H1 (cell line): Measurements from ENCODE around the gene CHSY1. TPM values are rescaled to one million over a fixed set of nuclear protein-coding genes. Genes with fewer than 3 reads are reported as not detected.

ENCODE experiments used
- CHD1 ChIP-seq: IDR thresholded peaks from 2 replicates; pipeline ENCODE4 v1.6.1; 2012; ENCODE audit warnings: low read depth, low read length, improper control_type of control experiment
- EGR1 ChIP-seq: IDR thresholded peaks from 2 replicates; pipeline ENCODE4 v1.6.1; 2011; ENCODE audit warnings: low read depth, low read length, borderline replicate concordance
- GABPA ChIP-seq: IDR thresholded peaks from 2 replicates; pipeline ENCODE4 v1.6.1; 2011; ENCODE audit warnings: mild to moderate bottlenecking, low read length, moderate library complexity, borderline replicate concordance; ENCODE audit not compliant: insufficient read depth
- JUN ChIP-seq: IDR thresholded peaks from 2 replicates; pipeline ENCODE4 v1.6.1; 2011; ENCODE audit warnings: low read depth, mild to moderate bottlenecking, improper control_type of control experiment, low read length
- PHF8 ChIP-seq: fragments of 200-600 bp; sonication (generic); conservative IDR thresholded peaks from 2 replicates; pipeline ENCODE4 v1.7.1; 2012; ENCODE audit warnings: low read depth, mild to moderate bottlenecking, inconsistent platforms, low read length, moderate library complexity
- POLR2A ChIP-seq, 2 experiments: IDR thresholded peaks; 1 replicate in 1 of 2; 2 replicates in 1 of 2; pipeline ENCODE4 v1.6.1; 2011; ENCODE audit warnings: low read depth in 2 of 2, low read length in 2 of 2, mild to moderate bottlenecking in 2 of 2; ENCODE audit errors: control extremely low read depth in 1 of 2
- POU5F1 ChIP-seq: IDR thresholded peaks from 2 replicates; pipeline ENCODE4 v1.6.1; 2011; ENCODE audit warnings: low read depth, mild to moderate bottlenecking, low read length, moderate library complexity
- RBBP5 ChIP-seq: IDR thresholded peaks from 2 replicates; pipeline ENCODE4 v1.7.1; 2012; ENCODE audit warnings: low read depth, mild to moderate bottlenecking, inconsistent platforms, low read length, moderate library complexity, borderline replicate concordance
- SAP30 ChIP-seq: fragments of 300-600 bp; sonication (generic); IDR thresholded peaks from 2 replicates; pipeline ENCODE4 v1.7.1; 2012; ENCODE audit warnings: low read length, moderate library complexity, mild to moderate bottlenecking, inconsistent platforms; ENCODE audit not compliant: insufficient read depth, insufficient replicate concordance
- SIX5 ChIP-seq: IDR thresholded peaks from 2 replicates; pipeline ENCODE4 v1.6.1; 2011; ENCODE audit warnings: mild to moderate bottlenecking, low read depth, low read length
- TAF1 ChIP-seq: IDR thresholded peaks from 2 replicates; pipeline ENCODE4 v1.6.1; 2011; ENCODE audit warnings: mild to moderate bottlenecking, low read depth, low read length
- ZNF274 ChIP-seq: IDR thresholded peaks from 2 replicates; pipeline ENCODE4 v1.7.0; 2012; ENCODE audit warnings: low read length, borderline replicate concordance; ENCODE audit errors: extremely low read depth
- polyA plus RNA-seq, 7 experiments: library from polyadenylated mRNA; depleted of rRNA in 3 of 7; stranded (reverse) in 5 of 7; unstranded in 2 of 7; fragments of >200 nt in 5 of 7; fragments of 200-250 nt in 2 of 7; gene quantifications; 1 replicate in 5 of 7; 2 replicates in 1 of 7; 4 replicates in 1 of 7; pipeline versions ENCODE4 v1.2.1 to v1.2.3, GENCODE V29; 2011 to 2013; ENCODE audit warnings: missing spikeins in 2 of 7, mixed read lengths in 2 of 7
- total RNA-seq: library from RNA; stranded (reverse); fragmentation: NEBNext Ultra II Directional; extraction: Animal tissue kit (Norgen Biotek cat#: 25700); gene quantifications from 2 replicates; pipeline ENCODE4 v1.2.1, GENCODE V29; 2021
- TF ChIP-seq, protein P1 (sequence below): fragments of 300-600 bp; sonication (generic); IDR thresholded peaks from 2 replicates; pipeline ENCODE4 v1.7.1; 2012; ENCODE audit warnings: low read length, moderate library complexity, mild to moderate bottlenecking, inconsistent platforms; ENCODE audit not compliant: insufficient replicate concordance

The CHSY1 gene
- total and polyA plus RNA-seq, 2 of the 8 experiments (the other 6 are each of a cell fraction or from before 2014, with no cell fraction given) = 24.9 to 60.7 TPM

DNA sequence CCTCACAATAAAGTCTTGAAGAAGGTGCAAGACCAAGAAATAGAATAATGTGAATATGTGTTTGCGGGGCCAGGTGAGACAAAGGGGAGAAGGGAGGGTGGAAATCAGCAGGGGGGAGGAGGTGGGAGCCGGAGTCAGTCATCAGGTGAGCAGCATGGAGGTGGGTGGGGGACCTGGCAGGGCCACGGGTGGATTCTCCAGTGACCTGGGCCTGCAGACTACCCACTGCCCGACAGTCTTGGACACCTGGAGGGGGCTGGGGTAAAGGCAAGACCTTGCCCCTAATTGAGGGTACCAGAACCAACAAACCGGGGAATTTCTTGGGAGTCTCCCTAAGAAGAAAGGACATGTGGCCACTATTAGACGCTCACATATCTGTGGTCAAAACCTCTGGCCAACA lies 95.8 kb downstream of the CHSY1 start (continued):
- TF ChIP-seq, protein P1, sequence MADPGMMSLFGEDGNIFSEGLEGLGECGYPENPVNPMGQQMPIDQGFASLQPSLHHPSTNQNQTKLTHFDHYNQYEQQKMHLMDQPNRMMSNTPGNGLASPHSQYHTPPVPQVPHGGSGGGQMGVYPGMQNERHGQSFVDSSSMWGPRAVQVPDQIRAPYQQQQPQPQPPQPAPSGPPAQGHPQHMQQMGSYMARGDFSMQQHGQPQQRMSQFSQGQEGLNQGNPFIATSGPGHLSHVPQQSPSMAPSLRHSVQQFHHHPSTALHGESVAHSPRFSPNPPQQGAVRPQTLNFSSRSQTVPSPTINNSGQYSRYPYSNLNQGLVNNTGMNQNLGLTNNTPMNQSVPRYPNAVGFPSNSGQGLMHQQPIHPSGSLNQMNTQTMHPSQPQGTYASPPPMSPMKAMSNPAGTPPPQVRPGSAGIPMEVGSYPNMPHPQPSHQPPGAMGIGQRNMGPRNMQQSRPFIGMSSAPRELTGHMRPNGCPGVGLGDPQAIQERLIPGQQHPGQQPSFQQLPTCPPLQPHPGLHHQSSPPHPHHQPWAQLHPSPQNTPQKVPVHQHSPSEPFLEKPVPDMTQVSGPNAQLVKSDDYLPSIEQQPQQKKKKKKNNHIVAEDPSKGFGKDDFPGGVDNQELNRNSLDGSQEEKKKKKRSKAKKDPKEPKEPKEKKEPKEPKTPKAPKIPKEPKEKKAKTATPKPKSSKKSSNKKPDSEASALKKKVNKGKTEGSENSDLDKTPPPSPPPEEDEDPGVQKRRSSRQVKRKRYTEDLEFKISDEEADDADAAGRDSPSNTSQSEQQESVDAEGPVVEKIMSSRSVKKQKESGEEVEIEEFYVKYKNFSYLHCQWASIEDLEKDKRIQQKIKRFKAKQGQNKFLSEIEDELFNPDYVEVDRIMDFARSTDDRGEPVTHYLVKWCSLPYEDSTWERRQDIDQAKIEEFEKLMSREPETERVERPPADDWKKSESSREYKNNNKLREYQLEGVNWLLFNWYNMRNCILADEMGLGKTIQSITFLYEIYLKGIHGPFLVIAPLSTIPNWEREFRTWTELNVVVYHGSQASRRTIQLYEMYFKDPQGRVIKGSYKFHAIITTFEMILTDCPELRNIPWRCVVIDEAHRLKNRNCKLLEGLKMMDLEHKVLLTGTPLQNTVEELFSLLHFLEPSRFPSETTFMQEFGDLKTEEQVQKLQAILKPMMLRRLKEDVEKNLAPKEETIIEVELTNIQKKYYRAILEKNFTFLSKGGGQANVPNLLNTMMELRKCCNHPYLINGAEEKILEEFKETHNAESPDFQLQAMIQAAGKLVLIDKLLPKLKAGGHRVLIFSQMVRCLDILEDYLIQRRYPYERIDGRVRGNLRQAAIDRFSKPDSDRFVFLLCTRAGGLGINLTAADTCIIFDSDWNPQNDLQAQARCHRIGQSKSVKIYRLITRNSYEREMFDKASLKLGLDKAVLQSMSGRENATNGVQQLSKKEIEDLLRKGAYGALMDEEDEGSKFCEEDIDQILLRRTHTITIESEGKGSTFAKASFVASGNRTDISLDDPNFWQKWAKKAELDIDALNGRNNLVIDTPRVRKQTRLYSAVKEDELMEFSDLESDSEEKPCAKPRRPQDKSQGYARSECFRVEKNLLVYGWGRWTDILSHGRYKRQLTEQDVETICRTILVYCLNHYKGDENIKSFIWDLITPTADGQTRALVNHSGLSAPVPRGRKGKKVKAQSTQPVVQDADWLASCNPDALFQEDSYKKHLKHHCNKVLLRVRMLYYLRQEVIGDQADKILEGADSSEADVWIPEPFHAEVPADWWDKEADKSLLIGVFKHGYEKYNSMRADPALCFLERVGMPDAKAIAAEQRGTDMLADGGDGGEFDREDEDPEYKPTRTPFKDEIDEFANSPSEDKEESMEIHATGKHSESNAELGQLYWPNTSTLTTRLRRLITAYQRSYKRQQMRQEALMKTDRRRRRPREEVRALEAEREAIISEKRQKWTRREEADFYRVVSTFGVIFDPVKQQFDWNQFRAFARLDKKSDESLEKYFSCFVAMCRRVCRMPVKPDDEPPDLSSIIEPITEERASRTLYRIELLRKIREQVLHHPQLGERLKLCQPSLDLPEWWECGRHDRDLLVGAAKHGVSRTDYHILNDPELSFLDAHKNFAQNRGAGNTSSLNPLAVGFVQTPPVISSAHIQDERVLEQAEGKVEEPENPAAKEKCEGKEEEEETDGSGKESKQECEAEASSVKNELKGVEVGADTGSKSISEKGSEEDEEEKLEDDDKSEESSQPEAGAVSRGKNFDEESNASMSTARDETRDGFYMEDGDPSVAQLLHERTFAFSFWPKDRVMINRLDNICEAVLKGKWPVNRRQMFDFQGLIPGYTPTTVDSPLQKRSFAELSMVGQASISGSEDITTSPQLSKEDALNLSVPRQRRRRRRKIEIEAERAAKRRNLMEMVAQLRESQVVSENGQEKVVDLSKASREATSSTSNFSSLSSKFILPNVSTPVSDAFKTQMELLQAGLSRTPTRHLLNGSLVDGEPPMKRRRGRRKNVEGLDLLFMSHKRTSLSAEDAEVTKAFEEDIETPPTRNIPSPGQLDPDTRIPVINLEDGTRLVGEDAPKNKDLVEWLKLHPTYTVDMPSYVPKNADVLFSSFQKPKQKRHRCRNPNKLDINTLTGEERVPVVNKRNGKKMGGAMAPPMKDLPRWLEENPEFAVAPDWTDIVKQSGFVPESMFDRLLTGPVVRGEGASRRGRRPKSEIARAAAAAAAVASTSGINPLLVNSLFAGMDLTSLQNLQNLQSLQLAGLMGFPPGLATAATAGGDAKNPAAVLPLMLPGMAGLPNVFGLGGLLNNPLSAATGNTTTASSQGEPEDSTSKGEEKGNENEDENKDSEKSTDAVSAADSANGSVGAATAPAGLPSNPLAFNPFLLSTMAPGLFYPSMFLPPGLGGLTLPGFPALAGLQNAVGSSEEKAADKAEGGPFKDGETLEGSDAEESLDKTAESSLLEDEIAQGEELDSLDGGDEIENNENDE = no peak
- TF ChIP-seq CHD1 = no peak
- no peak for TF ChIP-seq ZNF274
- no peak for TF ChIP-seq JUN
- TF ChIP-seq RBBP5 = no peak
- TF ChIP-seq SIX5 = no peak
- TF ChIP-seq GABPA = no peak
- no peak for TF ChIP-seq TAF1
- no peak for TF ChIP-seq EGR1
- TF ChIP-seq PHF8 = no peak
- TF ChIP-seq POLR2A (IDR thresholded peaks at IDR 0.05; ENCODE audit: control extremely low read depth in 1 of 2, low read depth in 2 of 2, low read length in 2 of 2) = no peak
- no peak for TF ChIP-seq POU5F1
- TF ChIP-seq SAP30 = no peak
